ENCODE measurements around the gene MAGEE1. TPM values are rescaled to one million over a fixed set of nuclear protein-coding genes. Genes with fewer than 3 reads are reported as not detected.

Gene MAGEE1, protein sequence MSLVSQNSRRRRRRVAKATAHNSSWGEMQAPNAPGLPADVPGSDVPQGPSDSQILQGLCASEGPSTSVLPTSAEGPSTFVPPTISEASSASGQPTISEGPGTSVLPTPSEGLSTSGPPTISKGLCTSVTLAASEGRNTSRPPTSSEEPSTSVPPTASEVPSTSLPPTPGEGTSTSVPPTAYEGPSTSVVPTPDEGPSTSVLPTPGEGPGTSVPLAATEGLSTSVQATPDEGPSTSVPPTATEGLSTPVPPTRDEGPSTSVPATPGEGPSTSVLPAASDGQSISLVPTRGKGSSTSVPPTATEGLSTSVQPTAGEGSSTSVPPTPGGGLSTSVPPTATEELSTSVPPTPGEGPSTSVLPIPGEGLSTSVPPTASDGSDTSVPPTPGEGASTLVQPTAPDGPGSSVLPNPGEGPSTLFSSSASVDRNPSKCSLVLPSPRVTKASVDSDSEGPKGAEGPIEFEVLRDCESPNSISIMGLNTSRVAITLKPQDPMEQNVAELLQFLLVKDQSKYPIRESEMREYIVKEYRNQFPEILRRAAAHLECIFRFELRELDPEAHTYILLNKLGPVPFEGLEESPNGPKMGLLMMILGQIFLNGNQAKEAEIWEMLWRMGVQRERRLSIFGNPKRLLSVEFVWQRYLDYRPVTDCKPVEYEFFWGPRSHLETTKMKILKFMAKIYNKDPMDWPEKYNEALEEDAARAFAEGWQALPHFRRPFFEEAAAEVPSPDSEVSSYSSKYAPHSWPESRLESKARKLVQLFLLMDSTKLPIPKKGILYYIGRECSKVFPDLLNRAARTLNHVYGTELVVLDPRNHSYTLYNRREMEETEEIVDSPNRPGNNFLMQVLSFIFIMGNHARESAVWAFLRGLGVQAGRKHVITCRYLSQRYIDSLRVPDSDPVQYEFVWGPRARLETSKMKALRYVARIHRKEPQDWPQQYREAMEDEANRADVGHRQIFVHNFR
- 0.43 and 1.1 TPM in 2 replicates for total RNA-seq

DNA sequence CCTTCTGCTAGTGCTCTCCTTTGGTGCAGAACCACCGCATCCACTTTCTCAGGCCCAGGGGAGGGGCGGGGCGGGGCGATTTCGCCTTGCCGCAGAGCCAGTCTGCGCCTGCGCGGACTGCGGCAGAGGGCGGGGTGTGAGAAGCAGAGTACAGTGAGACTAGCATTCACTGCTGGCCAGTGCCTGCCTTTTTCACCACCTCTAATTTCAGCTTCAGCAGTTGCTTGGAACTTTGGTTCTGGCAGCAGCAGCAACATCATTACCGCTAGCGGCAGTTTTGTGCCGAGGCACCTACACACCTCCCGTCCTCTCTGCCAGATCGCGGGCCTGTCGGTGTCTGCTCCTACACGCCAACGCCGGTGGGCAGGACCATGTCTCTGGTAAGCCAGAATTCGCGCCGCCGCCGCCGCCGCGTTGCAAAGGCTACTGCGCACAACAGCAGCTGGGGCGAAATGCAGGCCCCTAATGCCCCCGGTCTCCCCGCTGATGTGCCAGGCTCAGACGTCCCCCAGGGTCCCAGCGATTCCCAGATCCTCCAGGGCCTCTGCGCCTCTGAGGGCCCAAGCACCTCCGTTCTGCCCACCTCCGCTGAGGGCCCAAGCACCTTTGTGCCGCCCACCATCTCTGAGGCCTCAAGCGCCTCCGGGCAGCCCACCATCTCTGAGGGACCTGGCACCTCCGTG is at the start of gene MAGEE1:
Gene MAGEE1 (plus strand): TSS at position 151 of the 683 bp plus-strand sequence. CDS start 221 bp downstream, at position 372.

Measured in smooth muscle cell of bladder (primary cell).